SK-N-MC (cell line): Measurements from ENCODE around the gene BOLA3.
"Not testable (repeated sequence)": the region's sequence is repeated elsewhere in the genome, so short reads cannot be mapped to it uniquely, and the experiment has no call there.

Source experiments
- DNase-seq: peaks from one replicate; pipeline ENCODE4 v3.0.0-alpha.2; 2011; ENCODE audit warnings: low read depth, low spot score
- H3K27ac ChIP-seq: fragments of 200-600 bp; sonication (generic); 2 replicates; pipeline ENCODE4 v1.5.1; 2016; ENCODE audit warnings: mixed run types
- H3K36me3 ChIP-seq: fragments of 200-600 bp; sonication (generic); 2 replicates; pipeline ENCODE4 v1.6.1; 2017; ENCODE audit warnings: antibody characterized with exemption, low read length, mixed read lengths; ENCODE audit not compliant: insufficient read depth
- H3K4me3 ChIP-seq: fragments of 200-600 bp; sonication (generic); 2 replicates; pipeline ENCODE4 v1.5.1; 2016
- H3K9ac ChIP-seq: fragments of 200-600 bp; sonication (generic); 2 replicates; pipeline ENCODE4 v1.8.0; 2017; ENCODE audit warnings: mixed run types, mixed read lengths; ENCODE audit not compliant: insufficient read length
- H3K9me3 ChIP-seq: fragments of 200-600 bp; sonication (generic); 2 replicates; pipeline ENCODE4 v1.6.1; 2017; ENCODE audit warnings: low read depth, mild to moderate bottlenecking, antibody characterized with exemption, low read length, moderate library complexity, mixed read lengths
- EZH2 ChIP-seq: fragments of 200-600 bp; sonication (generic); IDR thresholded peaks from one replicate; pipeline ENCODE4 v1.6.1; 2017; ENCODE audit warnings: antibody characterized with exemption
- FOXP2 ChIP-seq: optimal IDR thresholded peaks from 2 replicates; pipeline ENCODE3; 2011; ENCODE audit warnings: mild to moderate bottlenecking, moderate library complexity; ENCODE audit not compliant: insufficient read depth; ENCODE audit errors: extremely low read length, control extremely low read depth
- POLR2AphosphoS5 ChIP-seq: IDR thresholded peaks from 2 replicates; pipeline ENCODE4 v1.6.1; 2012; ENCODE audit warnings: mild to moderate bottlenecking, low read depth, low read length, borderline replicate concordance

Gene BOLA3

GRCh38 chr2:74095632-74096031, 52.1 kb downstream of the BOLA3 start:
- TF ChIP-seq FOXP2 (no peak), EZH2 (no peak), POLR2AphosphoS5 (no peak)
- Histone ChIP-seq H3K27ac (no peak overlapping the region), H3K9ac (no peak overlapping the region), H3K4me3 (no peak overlapping the region), H3K36me3 (peaks cover 63% of the 10 kb centered on the region), H3K9me3 (no peaks in the 10 kb centered on the region)
- no peak for DNase-seq

GRCh38 chr2:74094291-74094690, 53.4 kb downstream of the BOLA3 start:
- Histone ChIP-seq H3K36me3 (peaks cover 63% of the 10 kb centered on the region), H3K9ac (no peak overlapping the region), H3K27ac (no peak overlapping the region), H3K9me3 (no peaks in the 10 kb centered on the region), H3K4me3 (no peak overlapping the region)
- no peak for TF ChIP-seq EZH2
- DNase-seq, result no peak

GRCh38 chr2:74093840-74094239, 53.9 kb downstream of the BOLA3 start:
- H3K27ac ChIP-seq, result no peak overlapping the region
- H3K9me3 ChIP-seq, result no peaks in the 10 kb centered on the region
- DNase-seq, result no peak
- no peak overlapping the region for H3K9ac ChIP-seq
- peaks cover 63% of the 10 kb centered on the region for H3K36me3 ChIP-seq
- TF ChIP-seq POLR2AphosphoS5, result no peak
- no peak for TF ChIP-seq FOXP2
- no peak for TF ChIP-seq EZH2
- H3K4me3 ChIP-seq, result no peak overlapping the region

GRCh38 chr2:74093426-74093825, 54.3 kb downstream of the BOLA3 start:
- TF ChIP-seq FOXP2 (no peak), EZH2 (no peak), POLR2AphosphoS5 (no peak)
- Histone ChIP-seq H3K9me3 (no peaks in the 10 kb centered on the region), H3K4me3 (no peak overlapping the region), H3K36me3 (peaks cover 61% of the 10 kb centered on the region), H3K9ac (no peak overlapping the region), H3K27ac (no peak overlapping the region)
- DNase-seq, result no peak

- no peaks in the 10 kb centered on the region for H3K9me3 ChIP-seq
- no peak overlapping the region for H3K4me3 ChIP-seq
- H3K27ac ChIP-seq, result no peak overlapping the region
- no peak overlapping the region for H3K9ac ChIP-seq
- H3K36me3 ChIP-seq, result peaks cover 72% of the 10 kb centered on the region
- TF ChIP-seq FOXP2, result no peak
- TF ChIP-seq POLR2AphosphoS5, result no peak
- no peak for TF ChIP-seq EZH2
- no peak for DNase-seq
Observed at GRCh38 chr2:74092275-74092674, 55.4 kb downstream of the BOLA3 start.

- Histone ChIP-seq H3K36me3 (peaks cover 78% of the 10 kb centered on the region), H3K9ac (no peak overlapping the region)
- TF ChIP-seq FOXP2 (no peak), EZH2 (no peak), POLR2AphosphoS5 (no peak)
Observed at GRCh38 chr2:74091391-74091790, 56.3 kb downstream of the BOLA3 start.

GRCh38 chr2:74089816-74090745, 57.6 kb downstream of the BOLA3 start:
- no peak overlapping the region for H3K9ac ChIP-seq
- H3K27ac ChIP-seq, result no peak overlapping the region
- peaks cover 70% of the 10 kb centered on the region for H3K36me3 ChIP-seq
- H3K4me3 ChIP-seq, result no peak overlapping the region
- DNase-seq, result no peak
- TF ChIP-seq EZH2 (no peak), FOXP2 (no peak), POLR2AphosphoS5 (no peak)
- H3K9me3 ChIP-seq, result no peaks in the 10 kb centered on the region

More at GRCh38 chr2:74091391-74091790, 56.3 kb downstream of the BOLA3 start:
- H3K27ac ChIP-seq, result no peak overlapping the region
- no peak for DNase-seq
- no peaks in the 10 kb centered on the region for H3K9me3 ChIP-seq
- no peak overlapping the region for H3K4me3 ChIP-seq

GRCh38 chr2:74088676-74089075, 59.0 kb downstream of the BOLA3 start:
- H3K27ac ChIP-seq, H3K9ac ChIP-seq, H3K9me3 ChIP-seq, H3K4me3 ChIP-seq, DNase-seq: not testable (repeated sequence)
- H3K36me3 ChIP-seq, result peaks cover 67% of the 10 kb centered on the region

- Histone ChIP-seq H3K4me3 (no peak overlapping the region), H3K27ac (no peak overlapping the region), H3K9me3 (no peaks in the 10 kb centered on the region), H3K9ac (no peak overlapping the region), H3K36me3 (peaks cover 67% of the 10 kb centered on the region)
- DNase-seq, result no peak
- no peak for TF ChIP-seq FOXP2
- no peak for TF ChIP-seq POLR2AphosphoS5
- TF ChIP-seq EZH2, result no peak
Observed at GRCh38 chr2:74087696-74088095, 60.0 kb downstream of the BOLA3 start.
